K562 (cell line): ENCODE results near the gene COX6B1.

Experiments
- CREBBP ChIP-seq: IDR thresholded peaks from one replicate; pipeline ENCODE4 v1.6.1; 2012; ENCODE audit warnings: low read depth, mild to moderate bottlenecking, control low read depth, inconsistent platforms, low read length
- CTCF ChIP-seq, 3 experiments: IDR thresholded peaks in 2 of 3; conservative IDR thresholded peaks in 1 of 3; 2 replicates each; pipeline ENCODE4 v1.5.1; 2011 to 2012; ENCODE audit warnings: low read length in 3 of 3, mild to moderate bottlenecking in 3 of 3, control low read depth in 2 of 3, improper control_type of control experiment in 1 of 3, inconsistent platforms in 1 of 3, low read depth in 1 of 3, mixed read lengths in 1 of 3, moderate library complexity in 1 of 3; ENCODE audit not compliant: insufficient read depth in 2 of 3
- E2F5 ChIP-seq: sonication (generic); formaldehyde crosslinking; IDR thresholded peaks from 2 replicates; pipeline ENCODE4 v1.8.0; 2022; ENCODE audit warnings: mild to moderate bottlenecking, missing genetic modification reagents
- GATAD2A ChIP-seq: fragments of 450-650 bp; IDR thresholded peaks from 2 replicates; pipeline ENCODE4 v1.6.1; 2017
- GTF2F1 ChIP-seq: IDR thresholded peaks from 2 replicates; pipeline ENCODE4 v1.6.1; 2011; ENCODE audit warnings: low read depth, low read length, improper control_type of control experiment
- KHSRP ChIP-seq: fragments of 450-650 bp; IDR thresholded peaks from 2 replicates; pipeline ENCODE4 v1.6.1; 2017
- REST ChIP-seq, 2 experiments: fragments of 450-650 bp; formaldehyde crosslinking in 1 of 2; IDR thresholded peaks; 2 replicates each; pipeline versions ENCODE4 v1.4.0 to v1.6.1; 2014 to 2020; ENCODE audit warnings: mild to moderate bottlenecking in 2 of 2, borderline replicate concordance in 1 of 2, low read depth in 1 of 2
- SREBF2 ChIP-seq: sonication (generic); formaldehyde crosslinking; IDR thresholded peaks from 2 replicates; pipeline ENCODE4 v1.4.0; 2020; ENCODE audit warnings: mild to moderate bottlenecking, missing genetic modification reagents
- ZNF274 ChIP-seq: IDR thresholded peaks from 2 replicates; pipeline ENCODE4 v1.6.1; 2011; ENCODE audit warnings: low read depth, mild to moderate bottlenecking, low read length, moderate library complexity, borderline replicate concordance
- ZNF512 ChIP-seq: IDR thresholded peaks from 2 replicates; pipeline ENCODE4 v1.6.1; 2016; ENCODE audit warnings: missing genetic modification characterization, missing compliant biosample characterization
- ZNF592 ChIP-seq: fragments of 450-650 bp; IDR thresholded peaks from 2 replicates; pipeline ENCODE4 v1.6.1; 2017; ENCODE audit warnings: antibody characterized with exemption, mild to moderate bottlenecking

- TF ChIP-seq ZNF592 (peak; percentile 50; the same call in 1 of the 2 replicates), CTCF (IDR thresholded peaks at IDR 0.05 in 2 of 3, conservative IDR thresholded peaks at IDR 0.05 in 1 of 3; ENCODE audit: insufficient read depth in 2 of 3, low read depth in 1 of 3, low read length in 3 of 3) (no peak), CREBBP (no peak), SREBF2 (CRISPR knock-in tag) (no peak), KHSRP (no peak), ZNF274 (no peak), ZNF512 (tag) (no peak), GATAD2A (no peak; the same call in 1 of the 2 replicates), GTF2F1 (no peak), E2F5 (CRISPR knock-in tag) (no peak), REST (IDR thresholded peaks at IDR 0.05; ENCODE audit: borderline replicate concordance) (no peak), REST (CRISPR knock-in tag; IDR thresholded peaks at IDR 0.05; ENCODE audit: low read depth) (no peak)
These were observed 5.8 kb upstream of the COX6B1 start for GRCh38 chr19:35642312-35642711.
